MM.1S (cell line): ENCODE measurements around the gene BCL2.

ENCODE experiments used
- DNase-seq: peaks from one replicate; pipeline ENCODE4 v3.0.0-alpha.2; 2015
- H2AFZ ChIP-seq: fragments of 300-600 bp; sonication (generic); 2 replicates; pipeline ENCODE4 v1.6.0; 2016; ENCODE audit warnings: antibody characterized with exemption, low read length
- H3F3A ChIP-seq: fragments of 300-600 bp; sonication (generic); 2 replicates; pipeline ENCODE4 v1.6.1; 2016; ENCODE audit warnings: mild to moderate bottlenecking, antibody characterized with exemption, low read length, moderate library complexity, mixed read lengths; ENCODE audit not compliant: insufficient read depth
- H3K27ac ChIP-seq: fragments of 300-600 bp; sonication (generic); 2 replicates; pipeline ENCODE4 v1.5.1; 2016; ENCODE audit warnings: mild to moderate bottlenecking, low read length
- H3K27me3 ChIP-seq: fragments of 300-600 bp; sonication (generic); replicated peaks from 2 replicates; pipeline ENCODE4 v1.6.0; 2016; ENCODE audit warnings: low read length; ENCODE audit not compliant: insufficient read depth
- H3K36me3 ChIP-seq: fragments of 300-600 bp; sonication (generic); replicated peaks from 2 replicates; pipeline ENCODE4 v1.6.1; 2016; ENCODE audit warnings: mild to moderate bottlenecking, low read length, mixed read lengths; ENCODE audit not compliant: insufficient read depth
- H3K4me1 ChIP-seq: fragments of 300-600 bp; sonication (generic); 2 replicates; pipeline ENCODE4 v1.6.1; 2016; ENCODE audit warnings: low read length, mixed read lengths
- H3K4me2 ChIP-seq: fragments of 300-600 bp; sonication (generic); 2 replicates; pipeline ENCODE4 v1.6.0; 2016; ENCODE audit warnings: low read depth, low read length
- H3K4me3 ChIP-seq: fragments of 300-600 bp; sonication (generic); 2 replicates; pipeline ENCODE4 v1.5.1; 2016; ENCODE audit warnings: low read length, mixed read lengths
- H3K79me2 ChIP-seq: fragments of 300-600 bp; sonication (generic); 2 replicates; pipeline ENCODE4 v1.6.1; 2016; ENCODE audit warnings: mixed run types, low read length, mixed read lengths
- H3K9ac ChIP-seq: fragments of 300-600 bp; sonication (generic); 2 replicates; pipeline ENCODE4 v1.6.1; 2016; ENCODE audit warnings: low read length, mixed read lengths
- H3K9me2 ChIP-seq: fragments of 300-600 bp; sonication (generic); replicated peaks from 2 replicates; pipeline ENCODE4 v1.6.1; 2016; ENCODE audit warnings: mild to moderate bottlenecking, low read length, mixed read lengths; ENCODE audit not compliant: insufficient read depth
- H3K9me3 ChIP-seq: fragments of 300-600 bp; sonication (generic); replicated peaks from 2 replicates; pipeline ENCODE4 v1.6.1; 2016; ENCODE audit warnings: mild to moderate bottlenecking, low read length, mixed read lengths; ENCODE audit not compliant: insufficient read depth
- H4K20me1 ChIP-seq: fragments of 300-600 bp; sonication (generic); 2 replicates; pipeline ENCODE4 v1.6.1; 2016; ENCODE audit warnings: mild to moderate bottlenecking, low read length, moderate library complexity, mixed read lengths; ENCODE audit not compliant: insufficient read depth
- CTCF ChIP-seq: fragments of 300-600 bp; sonication (generic); IDR thresholded peaks from 2 replicates; pipeline ENCODE4 v1.5.1; 2016; ENCODE audit warnings: antibody characterized with exemption, low read length, mixed read lengths
- EZH2 ChIP-seq: fragments of 300-600 bp; sonication (generic); optimal IDR thresholded peaks from 2 replicates; pipeline ENCODE3; 2017; ENCODE audit warnings: low read depth, mild to moderate bottlenecking, antibody characterized with exemption, low read length, mixed read lengths
- EZH2phosphoT487 ChIP-seq: fragments of 300-600 bp; sonication (generic); IDR thresholded peaks from 2 replicates; pipeline ENCODE4 v1.6.1; 2018; ENCODE audit warnings: antibody characterized with exemption, low read length

BCL2 gene

DNA sequence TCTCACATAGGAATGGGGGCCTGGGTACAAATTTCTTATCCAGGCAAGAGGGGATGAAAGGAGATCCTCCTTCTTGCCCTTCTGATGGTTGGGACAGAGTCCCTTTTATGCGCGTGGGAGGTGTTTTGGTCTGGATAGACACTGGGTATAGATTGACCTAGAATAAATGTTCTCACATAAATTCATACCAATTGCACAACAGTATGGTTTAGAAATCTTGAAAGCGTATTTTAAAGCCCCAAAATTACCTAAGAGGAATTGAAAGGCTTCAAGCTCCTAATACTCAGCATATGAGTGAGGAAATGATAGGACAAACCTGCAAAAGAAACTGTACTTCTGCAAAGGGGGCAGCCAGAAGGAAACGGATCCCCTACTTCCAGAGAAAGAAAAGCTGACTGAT is 2.6 kb upstream of the BCL2 start:
- no peak for DNase-seq
- Histone ChIP-seq H2AFZ (no peak overlapping the region), H3K27ac (no peak overlapping the region), H3K9ac (no peak overlapping the region), H3K79me2 (peaks cover 25% of the 10 kb centered on the region), H3K4me2 (no peak overlapping the region), H3F3A (peaks cover 17% of the 10 kb centered on the region), H3K9me2 (no peaks in the 10 kb centered on the region), H3K4me3 (no peak overlapping the region), H4K20me1 (no peaks in the 10 kb centered on the region), H3K9me3 (no peaks in the 10 kb centered on the region), H3K4me1 (peaks cover 5% of the 10 kb centered on the region; the same call in 1 of the 2 replicates), H3K27me3 (no peaks in the 10 kb centered on the region), H3K36me3 (no peaks in the 10 kb centered on the region)
- TF ChIP-seq EZH2 (no peak), EZH2phosphoT487 (no peak), CTCF (no peak)

DNA sequence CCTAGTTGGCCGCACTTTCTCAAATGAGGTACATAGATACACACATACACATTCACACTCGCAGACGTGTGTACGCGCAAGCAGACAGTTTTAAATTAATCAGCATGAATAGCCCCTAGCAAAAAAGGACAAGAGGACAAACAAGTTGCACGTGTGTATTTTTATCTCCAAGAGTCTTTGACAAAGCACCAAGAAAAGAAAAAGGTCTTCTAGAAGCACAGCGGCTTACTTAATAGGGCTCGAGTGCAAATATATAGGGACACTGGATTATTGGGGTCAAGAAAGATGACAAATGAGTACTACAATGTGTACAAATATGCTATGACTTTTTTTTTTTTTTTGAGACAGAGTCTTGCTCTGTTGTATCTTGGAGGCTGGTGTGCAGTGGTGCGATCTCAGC is 1.7 kb upstream of the BCL2 start:
- Histone ChIP-seq H2AFZ (peak overlapping the region; percentile 44), H4K20me1 (no peaks in the 10 kb centered on the region), H3F3A (peaks cover 22% of the 10 kb centered on the region), H3K9me3 (no peaks in the 10 kb centered on the region), H3K27me3 (no peaks in the 10 kb centered on the region), H3K27ac (peak overlapping the region; percentile 75; the same call in 1 of the 2 replicates), H3K9ac (no peak overlapping the region; the same call in 1 of the 2 replicates), H3K9me2 (no peaks in the 10 kb centered on the region), H3K4me2 (peak overlapping the region; percentile 64), H3K4me1 (peaks cover 5% of the 10 kb centered on the region; the same call in 1 of the 2 replicates), H3K4me3 (peak overlapping the region; percentile 58), H3K79me2 (peaks cover 34% of the 10 kb centered on the region), H3K36me3 (no peaks in the 10 kb centered on the region)
- TF ChIP-seq EZH2, result no peak
- no peak for TF ChIP-seq CTCF
- TF ChIP-seq EZH2phosphoT487, result no peak
- DNase-seq, result no peak

DNA sequence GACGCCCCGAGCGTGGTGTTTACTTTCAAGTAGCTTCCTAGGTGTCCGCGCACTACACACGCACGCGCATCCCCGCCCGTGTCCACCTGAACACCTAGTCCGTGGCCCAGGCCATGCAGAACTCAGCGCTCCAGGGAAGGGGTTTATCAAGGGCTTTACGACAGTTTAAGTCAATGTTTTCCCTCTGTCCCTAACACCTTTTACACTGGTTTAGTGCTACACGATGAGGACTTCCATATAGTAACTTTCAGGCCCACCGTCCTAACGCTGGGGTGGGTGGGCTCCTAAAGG is 1.4 kb upstream of the BCL2 start:
- no peaks in the 10 kb centered on the region for H3K27me3 ChIP-seq
- peak overlapping the region; percentile 87 for H3K9ac ChIP-seq
- peak overlapping the region; percentile 58 for H3K4me3 ChIP-seq
- H3K9me2 ChIP-seq, result no peaks in the 10 kb centered on the region
- peaks cover 38% of the 10 kb centered on the region for H3K79me2 ChIP-seq
- DNase-seq, result no peak
- H3K36me3 ChIP-seq, result no peaks in the 10 kb centered on the region
- H3F3A ChIP-seq, result peaks cover 22% of the 10 kb centered on the region
- H3K4me1 ChIP-seq, result peaks cover 5% of the 10 kb centered on the region; the same call in 1 of the 2 replicates
- H3K27ac ChIP-seq, result peak overlapping the region; percentile 75; the same call in 1 of the 2 replicates
- no peaks in the 10 kb centered on the region for H3K9me3 ChIP-seq
- H4K20me1 ChIP-seq, result no peaks in the 10 kb centered on the region
- peak overlapping the region; percentile 64 for H3K4me2 ChIP-seq
- H2AFZ ChIP-seq, result peak overlapping the region; percentile 44
- TF ChIP-seq EZH2 (no peak), EZH2phosphoT487 (no peak), CTCF (no peak)
